Testis (tissue), 3 donors: ENCODE data around the gene KRTAP27-1. TPM values are rescaled to one million over a fixed set of nuclear protein-coding genes. Genes with fewer than 3 reads are reported as not detected.

ENCODE experiments used
- DNase-seq: peaks from one replicate; pipeline ENCODE4 v3.0.0-alpha.2; 2019
- H3K27ac ChIP-seq, 2 donors: fragments of 200-600 bp; sonication (generic); one replicate each; pipeline ENCODE4 v1.5.1; 2019
- H3K27me3 ChIP-seq: fragments of 200-600 bp; sonication (generic); one replicate; pipeline ENCODE4 v1.5.1; 2019
- H3K36me3 ChIP-seq: fragments of 200-600 bp; sonication (generic); one replicate; pipeline ENCODE4 v1.5.1; 2017; ENCODE audit warnings: low read depth; ENCODE audit errors: missing control alignments
- H3K4me1 ChIP-seq: fragments of 200-600 bp; sonication (generic); one replicate; pipeline ENCODE4 v1.5.1; 2019
- H3K4me3 ChIP-seq, 2 donors: fragments of 200-600 bp; sonication (generic); one replicate each; pipeline ENCODE4 v1.5.1; 2017 to 2019
- H3K9me3 ChIP-seq: fragments of 200-600 bp; sonication (generic); one replicate; pipeline ENCODE4 v1.5.1; 2017
- CTCF ChIP-seq, 3 experiments: fragments of 450-650 bp in 2 of 3; fragments of 200-600 bp in 1 of 3; sonication (generic) in 1 of 3; IDR thresholded peaks; one replicate each; pipeline ENCODE4 v1.5.1; 2016 to 2019; ENCODE audit warnings: antibody characterized with exemption in 3 of 3, mild to moderate bottlenecking in 2 of 3, moderate library complexity in 1 of 3
- POLR2A ChIP-seq: fragments of 450-650 bp; IDR thresholded peaks from one replicate; pipeline ENCODE4 v1.6.1; 2017; ENCODE audit warnings: antibody characterized with exemption, mild to moderate bottlenecking, moderate library complexity
- WGBS, 2 donors: methylation state at CpG; one replicate each; pipeline ENCODE4 v1.1.5; 2018; 5-methylcytosine and 5-hydroxymethylcytosine counted together
- intact Hi-C: fragments of 100-400 bp; cut with DNase I; formaldehyde crosslinking; loops from one replicate; pipeline ENCODE4 v1.15.1; 2023; ENCODE audit warnings: low total_unique reads
- polyA plus RNA-seq: library from polyadenylated mRNA; stranded (reverse); fragments of 350-450 nt; fragmentation: Illumina TruSeq; extraction: RNeasy Lipid Tissue Mini Kit (QIAGEN cat#74804); gene quantifications from one replicate; pipeline ENCODE4 v1.2.3, GENCODE V29; 2014; ENCODE audit warnings: low read depth, low replicate concordance; ENCODE audit not compliant: insufficient read depth
- total RNA-seq, 2 donors: library from RNA; depleted of rRNA; stranded (reverse); fragments of >200 nt; gene quantifications; one replicate each; pipeline ENCODE4 v1.2.3, GENCODE V29; 2016

Gene KRTAP27-1
- total and polyA plus RNA-seq, 3 donors from 2014 or later: not detected

- TF ChIP-seq POLR2A (no peak), CTCF (IDR thresholded peaks at IDR 0.05) (no peak)
- intact Hi-C loops: no loop called here
- no peak for DNase-seq
Measured at GRCh38 chr21:30354308-30355005, 17.0 kb upstream of the KRTAP27-1 start.

GRCh38 chr21:30351534-30351933 lies 14.0 kb upstream of the KRTAP27-1 start:
- no peak for TF ChIP-seq CTCF (IDR thresholded peaks at IDR 0.05)
- TF ChIP-seq POLR2A: no peak
- no peak overlapping the region for H3K27ac ChIP-seq
- intact Hi-C loops: no loop called here
- no peaks in the 10 kb centered on the region for H3K4me1 ChIP-seq
- H3K36me3 ChIP-seq: no peaks in the 10 kb centered on the region
- H3K9me3 ChIP-seq: no peaks in the 10 kb centered on the region
- DNase-seq: no peak
- H3K27me3 ChIP-seq: no peaks in the 10 kb centered on the region
- H3K4me3 ChIP-seq: no peak overlapping the region
- 90 to 92% methylated on average over 1 of the region's 1 CpG for whole genome bisulfite sequencing, 2 donors

More at GRCh38 chr21:30354308-30355005, 17.0 kb upstream of the KRTAP27-1 start:
- H3K4me3 ChIP-seq: no peak overlapping the region
- H3K36me3 ChIP-seq: no peaks in the 10 kb centered on the region
- H3K27me3 ChIP-seq: no peaks in the 10 kb centered on the region
- H3K9me3 ChIP-seq: no peaks in the 10 kb centered on the region
- 53 to 76% methylated on average over 1 of the region's 1 CpG for WGBS, 2 donors
- H3K4me1 ChIP-seq: no peaks in the 10 kb centered on the region
- H3K27ac ChIP-seq: no peak overlapping the region

- no peak overlapping the region for H3K27ac ChIP-seq
- no peak overlapping the region for H3K4me3 ChIP-seq
- intact Hi-C loops: no loop called here
- WGBS, 2 donors: 59 to 60% methylated on average over 3 of the region's 3 CpGs
- H3K36me3 ChIP-seq: no peaks in the 10 kb centered on the region
- no peak for DNase-seq
- no peaks in the 10 kb centered on the region for H3K27me3 ChIP-seq
- H3K9me3 ChIP-seq: no peaks in the 10 kb centered on the region
- TF ChIP-seq CTCF (IDR thresholded peaks at IDR 0.05): no peak
- TF ChIP-seq POLR2A: no peak
- no peaks in the 10 kb centered on the region for H3K4me1 ChIP-seq
Measured at GRCh38 chr21:30349572-30349971, 12.1 kb upstream of the KRTAP27-1 start.

GRCh38 chr21:30348506-30348905 lies 11.0 kb upstream of the KRTAP27-1 start, which contains the start of gene KRTAP23-1:
KRTAP23-1 (minus strand) TSS chr21:30348606; CDS start chr21:30348606, 0 bp downstream.
- H3K27me3 ChIP-seq: no peaks in the 10 kb centered on the region
- no peak within 1 kb of the TSS for H3K27ac ChIP-seq
- TF ChIP-seq POLR2A: no peak
- no peak for TF ChIP-seq CTCF (IDR thresholded peaks at IDR 0.05)
- no peak for DNase-seq
- H3K9me3 ChIP-seq: no peaks in the 10 kb centered on the region
- intact Hi-C loops: no loop called here
- H3K36me3 ChIP-seq: no peaks in the 10 kb centered on the region
- no peaks in the 10 kb centered on the region for H3K4me1 ChIP-seq
- WGBS, 2 donors: 86 to 93% methylated on average over 2 to 4 of the region's 4 CpGs
- H3K4me3 ChIP-seq: no peak within 1 kb of the TSS

- WGBS, 2 donors: 75 to 82% methylated on average over 2 of the region's 2 CpGs
- Histone ChIP-seq H3K36me3 (no peaks in the 10 kb centered on the region), H3K4me1 (no peaks in the 10 kb centered on the region), H3K4me3 (no peak overlapping the region), H3K27me3 (no peaks in the 10 kb centered on the region), H3K27ac (no peak overlapping the region), H3K9me3 (no peaks in the 10 kb centered on the region)
- TF ChIP-seq POLR2A: no peak
- no peak for TF ChIP-seq CTCF (IDR thresholded peaks at IDR 0.05)
- intact Hi-C loops: no loop called here
- DNase-seq: no peak
Measured at GRCh38 chr21:30345014-30345413, 7.5 kb upstream of the KRTAP27-1 start.
